Measurements from ENCODE around the gene SEMA5B. TPM values are rescaled to one million over a fixed set of nuclear protein-coding genes. Genes with fewer than 3 reads are reported as not detected.

Gene SEMA5B
- total and polyA plus RNA-seq, 2 of the 4 experiments (the other 2 are of a cell fraction): not detected

DNA sequence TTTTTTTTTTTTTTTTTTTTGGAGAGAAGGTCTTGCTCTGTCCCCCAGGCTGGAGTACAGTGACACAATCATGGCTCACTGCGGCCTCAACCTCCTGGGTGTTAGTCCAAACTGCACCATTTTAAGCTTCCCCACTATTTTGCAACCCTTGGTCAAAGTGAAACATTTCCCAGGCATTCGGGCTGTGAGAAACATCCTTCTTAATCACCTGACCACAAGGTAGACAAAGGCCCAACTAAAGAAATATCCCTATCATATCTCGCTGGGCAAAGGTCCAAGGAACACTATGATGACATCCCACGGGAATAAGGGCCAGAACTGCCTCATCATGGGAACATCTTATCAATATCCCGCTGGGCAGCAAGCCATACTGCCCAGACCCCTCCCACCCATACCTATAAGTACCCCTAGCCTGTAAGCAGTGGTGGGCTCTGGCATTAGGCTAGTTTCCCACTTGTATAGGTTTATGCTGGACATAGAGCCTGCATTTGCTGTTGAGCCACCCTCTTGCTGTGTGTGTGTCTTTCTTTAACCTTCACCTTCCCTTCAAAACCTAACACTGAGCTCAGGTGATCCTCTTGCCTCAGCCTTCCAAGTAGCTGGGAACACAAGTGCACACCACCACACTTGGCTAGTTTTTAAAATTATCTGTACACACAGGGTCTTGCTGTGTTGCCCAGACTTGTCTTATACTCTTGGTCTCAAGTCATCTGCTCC, 95.2 kb downstream of the SEMA5B start:
- TF ChIP-seq NFE2L2 (IDR thresholded peaks at IDR 0.05; ENCODE audit: low read depth, low read length) (no peak), RAD21 (IDR thresholded peaks at IDR 0.05; ENCODE audit: low read length) (no peak), BHLHE40 (IDR thresholded peaks at IDR 0.05; ENCODE audit: low read depth, low read length) (no peak), CEBPB (IDR thresholded peaks at IDR 0.05; ENCODE audit: low read depth, low read length) (no peak), MAFK (IDR thresholded peaks at IDR 0.05; ENCODE audit: low read depth, low read length) (no peak), RCOR1 (IDR thresholded peaks at IDR 0.05; ENCODE audit: insufficient replicate concordance, low read length) (no peak), FOS (IDR thresholded peaks at IDR 0.05; ENCODE audit: low read depth, low read length) (no peak), CHD1 (IDR thresholded peaks at IDR 0.05; ENCODE audit: low read depth, low read length) (no peak)
- TF ChIP-seq, protein P1, sequence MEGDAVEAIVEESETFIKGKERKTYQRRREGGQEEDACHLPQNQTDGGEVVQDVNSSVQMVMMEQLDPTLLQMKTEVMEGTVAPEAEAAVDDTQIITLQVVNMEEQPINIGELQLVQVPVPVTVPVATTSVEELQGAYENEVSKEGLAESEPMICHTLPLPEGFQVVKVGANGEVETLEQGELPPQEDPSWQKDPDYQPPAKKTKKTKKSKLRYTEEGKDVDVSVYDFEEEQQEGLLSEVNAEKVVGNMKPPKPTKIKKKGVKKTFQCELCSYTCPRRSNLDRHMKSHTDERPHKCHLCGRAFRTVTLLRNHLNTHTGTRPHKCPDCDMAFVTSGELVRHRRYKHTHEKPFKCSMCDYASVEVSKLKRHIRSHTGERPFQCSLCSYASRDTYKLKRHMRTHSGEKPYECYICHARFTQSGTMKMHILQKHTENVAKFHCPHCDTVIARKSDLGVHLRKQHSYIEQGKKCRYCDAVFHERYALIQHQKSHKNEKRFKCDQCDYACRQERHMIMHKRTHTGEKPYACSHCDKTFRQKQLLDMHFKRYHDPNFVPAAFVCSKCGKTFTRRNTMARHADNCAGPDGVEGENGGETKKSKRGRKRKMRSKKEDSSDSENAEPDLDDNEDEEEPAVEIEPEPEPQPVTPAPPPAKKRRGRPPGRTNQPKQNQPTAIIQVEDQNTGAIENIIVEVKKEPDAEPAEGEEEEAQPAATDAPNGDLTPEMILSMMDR (conservative IDR thresholded peaks at IDR 0.05; ENCODE audit: low read depth, low read length): no peak
- TF ChIP-seq, protein P2, sequence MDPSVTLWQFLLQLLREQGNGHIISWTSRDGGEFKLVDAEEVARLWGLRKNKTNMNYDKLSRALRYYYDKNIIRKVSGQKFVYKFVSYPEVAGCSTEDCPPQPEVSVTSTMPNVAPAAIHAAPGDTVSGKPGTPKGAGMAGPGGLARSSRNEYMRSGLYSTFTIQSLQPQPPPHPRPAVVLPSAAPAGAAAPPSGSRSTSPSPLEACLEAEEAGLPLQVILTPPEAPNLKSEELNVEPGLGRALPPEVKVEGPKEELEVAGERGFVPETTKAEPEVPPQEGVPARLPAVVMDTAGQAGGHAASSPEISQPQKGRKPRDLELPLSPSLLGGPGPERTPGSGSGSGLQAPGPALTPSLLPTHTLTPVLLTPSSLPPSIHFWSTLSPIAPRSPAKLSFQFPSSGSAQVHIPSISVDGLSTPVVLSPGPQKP (IDR thresholded peaks at IDR 0.05; ENCODE audit: borderline replicate concordance, low read depth, low read length): no peak
- Histone ChIP-seq H3K4me1 (ENCODE audit: control insufficient read depth, insufficient read depth, low read length) (no peaks in the 10 kb centered on the region), H2BK5ac (ENCODE audit: low read depth, low read length, poor library complexity, severe bottlenecking) (no peak overlapping the region), H3K18ac (ENCODE audit: low read depth, low read length) (no peak overlapping the region), H3K4ac (ENCODE audit: low read depth, low read length) (no peak overlapping the region), H3K4me2 (ENCODE audit: low read depth, low read length) (no peak overlapping the region), H3K56ac (ENCODE audit: extremely low read depth, insufficient read depth, low read length) (no peak overlapping the region), H4K8ac (ENCODE audit: low read depth in 2 of 2, low read length in 2 of 2) (no peak overlapping the region), H3K14ac (replicated peaks; ENCODE audit: low read depth, low read length) (no peak overlapping the region), H4K91ac (ENCODE audit: insufficient read depth, low read depth, low read length) (no peak overlapping the region), H2AFZ (replicated peaks; ENCODE audit: low read length, poor library complexity) (peak overlapping the region; percentile 1), H3K27me3 (ENCODE audit: control insufficient read depth, insufficient read depth, low read length) (peaks cover 46% of the 10 kb centered on the region), H3K9me3 (ENCODE audit: control insufficient read depth, insufficient read depth, low read length) (no peaks in the 10 kb centered on the region), H3K79me1 (ENCODE audit: low read depth in 1 of 2, low read length in 2 of 2) (no peaks in the 10 kb centered on the region), H3K4me3 (ENCODE audit: insufficient read depth, low read depth, low read length) (no peak overlapping the region), H4K20me1 (ENCODE audit: insufficient read depth, low read length) (no peaks in the 10 kb centered on the region), H2BK20ac (ENCODE audit: low read depth, low read length) (no peak overlapping the region), H4K5ac (ENCODE audit: low read depth, low read length) (no peak overlapping the region), H2AK9ac (replicated peaks; ENCODE audit: low read depth, low read length, poor library complexity) (no peak overlapping the region), H3K9ac (ENCODE audit: low read depth, low read length) (no peak overlapping the region), H3K9me1 (ENCODE audit: insufficient read depth, low read length) (no peaks in the 10 kb centered on the region), H2AK5ac (ENCODE audit: low read depth, low read length) (no peak overlapping the region), H3K23ac (ENCODE audit: low read depth, low read length) (no peak overlapping the region), H3K36me3 (ENCODE audit: control insufficient read depth, insufficient read depth, low read length) (no peaks in the 10 kb centered on the region), H2BK120ac (ENCODE audit: low read depth, low read length) (no peak overlapping the region), H2BK15ac (ENCODE audit: low read depth, low read length) (no peak overlapping the region), H3K27ac (ENCODE audit: insufficient read depth, low read length) (no peak overlapping the region)
- BruUV-seq (replicated peaks): no TSS peak
- in situ Hi-C loops (cut with MboI; ENCODE audit: low sequenced_read_pairs) (no loop called here), intact Hi-C loops (cut with micrococcal nuclease) (no loop called here), dilution Hi-C loops (cut with HindIII; ENCODE audit: low sequenced_read_pairs, unreplicated experiment) (no loop called here)
- WGBS, 2 experiments (ENCODE audit: extremely low coverage in 2 of 2, insufficient read length in 1 of 2): no CpG with 5 or more reads among the region's 5 CpGs
- ChIA-PET POLR2A (ENCODE audit: unreplicated experiment) (no interaction called here), CTCF (no interaction called here)
- ATAC-seq (ENCODE audit: low read depth) (no peak), DNase-seq (no peak)

Data from IMR-90 (cell line).